NB4 (cell line): ENCODE results near the gene KPTN.
A peak's percentile ranks its signal among the peaks of the same experiment; 100 is the strongest.

ENCODE experiments used
- CTCF ChIP-seq: IDR thresholded peaks from one replicate; pipeline ENCODE4 v1.5.1; 2012; ENCODE audit warnings: low read depth, low read length
- MAX ChIP-seq: IDR thresholded peaks from 2 replicates; pipeline ENCODE4 v1.6.1; 2011; ENCODE audit warnings: low read depth, low read length
- MYC ChIP-seq: IDR thresholded peaks from 2 replicates; pipeline ENCODE4 v1.6.1; 2011; ENCODE audit warnings: low read depth, low read length
- POLR2A ChIP-seq: IDR thresholded peaks from 2 replicates; pipeline ENCODE4 v1.6.1; 2011; ENCODE audit warnings: mild to moderate bottlenecking; ENCODE audit not compliant: insufficient read length; ENCODE audit errors: extremely low read depth

DNA sequence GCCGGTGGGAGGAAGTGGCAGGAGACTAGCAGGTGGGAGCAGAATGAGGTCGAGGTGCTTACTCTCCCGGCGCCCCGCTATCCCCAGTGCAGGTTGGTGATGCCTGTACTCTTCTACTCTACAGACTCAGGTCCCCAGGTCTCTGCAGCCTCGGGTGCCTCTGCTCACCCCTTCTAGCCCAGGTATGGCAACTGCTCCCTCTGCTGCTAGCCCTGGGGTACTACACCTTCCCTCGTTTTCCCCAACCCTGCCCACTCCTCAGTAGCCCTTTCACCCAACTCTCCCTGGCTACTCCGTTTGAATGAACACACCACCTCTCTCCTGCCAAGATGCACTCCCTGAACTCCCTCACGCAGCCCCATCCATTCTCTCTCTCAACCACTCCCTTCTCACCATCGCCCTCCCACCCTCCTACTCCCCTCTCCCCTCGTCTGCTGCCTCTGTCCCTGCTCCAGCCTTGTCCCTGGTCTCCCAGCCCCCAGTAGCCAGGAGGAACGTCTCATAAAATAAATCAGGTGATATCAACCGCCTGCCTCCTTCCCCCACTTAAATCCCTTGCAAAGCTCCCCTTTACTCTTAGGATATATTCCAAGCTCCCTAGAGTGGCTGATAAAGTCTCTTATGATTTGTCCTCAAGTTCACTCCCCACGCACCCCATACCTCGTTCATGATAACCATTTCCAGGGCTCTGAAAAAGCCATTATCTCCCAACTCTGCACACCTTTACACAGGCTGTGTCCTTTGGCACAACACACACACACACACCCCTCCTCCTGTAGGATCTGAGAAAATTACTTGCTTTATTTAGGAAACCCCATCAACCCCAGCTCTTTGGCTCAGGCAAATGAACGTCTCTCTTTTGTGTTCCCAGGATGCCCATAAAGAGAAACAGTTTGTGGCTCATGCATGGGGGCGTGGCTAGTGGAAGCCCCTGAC, 56.5 kb downstream of the KPTN start:
- peak; percentile 100 for TF ChIP-seq CTCF
- no peak for TF ChIP-seq POLR2A
- peak; percentile 10; the same call in 1 of the 2 replicates for TF ChIP-seq MAX
- TF ChIP-seq MYC, result no peak
